Vagina (tissue), 2 donors: Measurements from ENCODE around the gene PEX1. TPM values are rescaled to one million over a fixed set of nuclear protein-coding genes. Genes with fewer than 3 reads are reported as not detected.
"Not testable (repeated sequence)": the region's sequence is repeated elsewhere in the genome, so short reads cannot be mapped to it uniquely, and the experiment has no call there.

Source experiments
- DNase-seq, 2 donors: peaks; one replicate each; pipeline ENCODE4 v3.0.0-alpha.2; 2017; ENCODE audit errors: extremely low spot score in 2 of 2
- H3K27ac ChIP-seq: fragments of 200-600 bp; sonication (generic); one replicate; pipeline ENCODE4 v1.5.1; 2019
- H3K27me3 ChIP-seq: fragments of 200-600 bp; sonication (generic); one replicate; pipeline ENCODE4 v1.5.1; 2019
- H3K36me3 ChIP-seq, 2 donors: fragments of 200-600 bp; sonication (generic); one replicate each; pipeline ENCODE4 v1.5.1; 2017 to 2019
- H3K4me1 ChIP-seq: fragments of 200-600 bp; sonication (generic); one replicate; pipeline ENCODE4 v1.5.1; 2019
- H3K4me3 ChIP-seq, 2 donors: fragments of 200-600 bp; sonication (generic); 1 replicate in 1 of 2; 2 replicates in 1 of 2; pipeline ENCODE4 v1.5.1; 2016 to 2019
- H3K9me3 ChIP-seq: fragments of 200-600 bp; sonication (generic); one replicate; pipeline ENCODE4 v1.5.1; 2019
- POLR2A ChIP-seq, 2 donors: fragments of 450-650 bp; IDR thresholded peaks; one replicate each; pipeline ENCODE4 v1.6.1; 2017; ENCODE audit warnings: antibody characterized with exemption in 2 of 2, mild to moderate bottlenecking in 2 of 2, moderate library complexity in 2 of 2
- POLR2AphosphoS5 ChIP-seq, 2 donors: sonication (generic); formaldehyde crosslinking; IDR thresholded peaks; one replicate each; pipeline ENCODE4 v1.9.0; 2017; ENCODE audit warnings: antibody characterized with exemption in 2 of 2, mild to moderate bottlenecking in 2 of 2, low read depth in 1 of 2; ENCODE audit not compliant: insufficient read depth in 1 of 2
- intact Hi-C: fragments of 100-400 bp; cut with DNase I; formaldehyde crosslinking; loops from one replicate; pipeline ENCODE4 v1.15.1; 2023
- total RNA-seq: library from RNA; depleted of rRNA; stranded (reverse); fragments of >200 nt; gene quantifications from one replicate; pipeline ENCODE4 v1.2.3, GENCODE V29; 2016
- TF ChIP-seq, protein P1 (sequence below), 3 experiments: fragments of 450-650 bp in 2 of 3; fragments of 200-600 bp in 1 of 3; sonication (generic) in 1 of 3; IDR thresholded peaks; one replicate each; pipeline ENCODE4 v1.5.1; 2017 to 2019; ENCODE audit warnings: antibody characterized with exemption in 3 of 3, mild to moderate bottlenecking in 2 of 3, moderate library complexity in 2 of 3

Gene PEX1
- total RNA-seq, 1 donor from 2014 or later, result 20.4 TPM

DNA sequence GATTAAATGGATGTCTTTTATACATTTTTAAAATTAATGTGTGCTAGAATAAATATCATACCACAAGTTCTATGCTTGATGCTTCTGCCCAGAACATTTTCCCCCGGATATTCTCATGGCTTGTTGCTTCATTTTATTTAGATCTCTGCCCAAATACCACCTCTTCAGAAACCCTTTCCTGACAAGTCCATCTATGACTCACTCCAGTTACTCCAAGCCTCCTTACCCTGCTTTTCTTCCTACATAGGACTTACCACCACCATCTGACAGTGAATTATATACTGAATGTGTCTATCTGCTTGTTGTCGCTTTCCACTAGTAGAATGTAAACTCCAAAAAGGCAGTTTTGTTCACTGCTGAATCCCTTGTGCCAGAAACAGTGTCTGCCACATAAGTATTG, 31.4 kb downstream of the PEX1 start:
- TF ChIP-seq, protein P1, sequence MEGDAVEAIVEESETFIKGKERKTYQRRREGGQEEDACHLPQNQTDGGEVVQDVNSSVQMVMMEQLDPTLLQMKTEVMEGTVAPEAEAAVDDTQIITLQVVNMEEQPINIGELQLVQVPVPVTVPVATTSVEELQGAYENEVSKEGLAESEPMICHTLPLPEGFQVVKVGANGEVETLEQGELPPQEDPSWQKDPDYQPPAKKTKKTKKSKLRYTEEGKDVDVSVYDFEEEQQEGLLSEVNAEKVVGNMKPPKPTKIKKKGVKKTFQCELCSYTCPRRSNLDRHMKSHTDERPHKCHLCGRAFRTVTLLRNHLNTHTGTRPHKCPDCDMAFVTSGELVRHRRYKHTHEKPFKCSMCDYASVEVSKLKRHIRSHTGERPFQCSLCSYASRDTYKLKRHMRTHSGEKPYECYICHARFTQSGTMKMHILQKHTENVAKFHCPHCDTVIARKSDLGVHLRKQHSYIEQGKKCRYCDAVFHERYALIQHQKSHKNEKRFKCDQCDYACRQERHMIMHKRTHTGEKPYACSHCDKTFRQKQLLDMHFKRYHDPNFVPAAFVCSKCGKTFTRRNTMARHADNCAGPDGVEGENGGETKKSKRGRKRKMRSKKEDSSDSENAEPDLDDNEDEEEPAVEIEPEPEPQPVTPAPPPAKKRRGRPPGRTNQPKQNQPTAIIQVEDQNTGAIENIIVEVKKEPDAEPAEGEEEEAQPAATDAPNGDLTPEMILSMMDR (IDR thresholded peaks at IDR 0.05), result no peak
- TF ChIP-seq POLR2AphosphoS5 (IDR thresholded peaks at IDR 0.05; ENCODE audit: insufficient read depth in 1 of 2, low read depth in 1 of 2), result no peak
- no peak for TF ChIP-seq POLR2A (IDR thresholded peaks at IDR 0.05)
- no peaks in the 10 kb centered on the region for H3K27me3 ChIP-seq
- no peaks in the 10 kb centered on the region for H3K4me1 ChIP-seq
- no peaks in the 10 kb centered on the region for H3K9me3 ChIP-seq
- H3K27ac ChIP-seq, result no peak overlapping the region
- no peak for DNase-seq
- H3K4me3 ChIP-seq, result no peak overlapping the region
- H3K36me3 ChIP-seq, result peaks cover 0 to 47% of the 10 kb centered on the region in 2 donors
- intact Hi-C loops, result no loop called here

DNA sequence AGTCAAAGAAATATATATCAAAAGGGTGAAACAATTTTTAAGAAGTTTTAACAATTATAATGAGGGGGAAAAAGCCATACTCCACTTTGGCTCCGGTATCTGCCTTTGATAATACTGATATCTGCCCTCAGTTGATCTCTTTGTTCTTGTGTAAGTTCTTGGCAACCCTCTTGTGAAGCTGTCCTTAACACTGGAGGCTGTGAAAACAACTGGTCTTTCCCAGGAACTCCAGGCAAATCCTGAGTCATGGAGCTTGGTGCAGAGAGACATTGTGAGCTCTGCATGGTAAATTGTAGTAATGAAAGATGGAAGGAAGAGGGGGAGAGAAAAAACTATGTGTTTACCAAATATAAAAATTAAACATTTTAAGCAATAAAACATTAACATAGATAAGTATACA, 38.7 kb downstream of the PEX1 start:
- Histone ChIP-seq H3K27ac (no peak overlapping the region), H3K9me3 (no peaks in the 10 kb centered on the region), H3K4me3 (no peak overlapping the region), H3K36me3 (peaks cover 0 to 67% of the 10 kb centered on the region in 2 donors), H3K4me1 (no peaks in the 10 kb centered on the region), H3K27me3 (no peaks in the 10 kb centered on the region)
- intact Hi-C loops, result no loop called here
- no peak for TF ChIP-seq POLR2AphosphoS5 (IDR thresholded peaks at IDR 0.05; ENCODE audit: insufficient read depth in 1 of 2, low read depth in 1 of 2)
- TF ChIP-seq, protein P1 (IDR thresholded peaks at IDR 0.05), result no peak
- DNase-seq, result no peak

DNA sequence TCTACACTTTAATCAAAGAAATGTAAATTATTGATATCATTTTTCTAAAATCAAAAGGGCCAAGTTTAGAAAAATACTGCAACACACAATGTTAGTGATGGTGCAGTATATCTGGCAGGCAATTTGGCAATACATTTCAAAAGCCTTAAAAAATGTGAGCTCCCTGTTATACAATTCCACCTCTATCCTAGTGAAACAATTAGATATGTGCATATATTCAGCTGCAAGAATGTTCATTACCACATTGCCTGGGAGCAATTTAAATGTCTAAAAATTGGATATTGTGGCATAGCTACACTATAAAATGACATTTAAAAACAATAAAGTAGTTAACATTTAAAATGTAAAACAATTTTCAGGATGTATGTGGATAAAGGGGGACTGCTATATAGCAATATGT, 40.5 kb downstream of the PEX1 start:
- no peak overlapping the region for H3K4me3 ChIP-seq
- H3K27me3 ChIP-seq, result no peaks in the 10 kb centered on the region
- no peak overlapping the region for H3K27ac ChIP-seq
- H3K36me3 ChIP-seq, result peaks cover 0 to 57% of the 10 kb centered on the region in 2 donors
- H3K9me3 ChIP-seq, result no peaks in the 10 kb centered on the region
- no peak for DNase-seq
- TF ChIP-seq POLR2AphosphoS5 (IDR thresholded peaks at IDR 0.05; ENCODE audit: insufficient read depth in 1 of 2, low read depth in 1 of 2) (no peak), POLR2A (IDR thresholded peaks at IDR 0.05) (no peak)
- TF ChIP-seq, protein P1 (IDR thresholded peaks at IDR 0.05), result no peak
- no peaks in the 10 kb centered on the region for H3K4me1 ChIP-seq
- intact Hi-C loops, result no loop called here

DNA sequence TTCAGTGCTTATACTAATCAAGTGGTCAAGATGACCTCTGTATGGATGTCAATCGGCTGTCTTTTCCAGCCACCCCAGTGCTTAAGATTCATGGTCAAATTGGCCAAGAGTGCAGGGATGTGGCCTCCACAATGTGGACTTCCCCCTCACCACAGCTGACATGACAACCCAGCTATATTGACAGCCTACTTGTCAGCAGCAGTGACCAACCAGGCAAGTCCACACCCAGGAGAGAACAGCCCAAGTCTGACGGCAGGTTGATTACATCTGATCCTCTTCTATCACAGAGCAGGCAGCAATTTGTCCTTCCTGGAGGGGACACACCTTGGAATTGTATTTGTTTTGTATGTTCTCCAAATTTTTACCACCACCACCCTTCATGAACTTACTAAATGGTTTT, 42.3 kb downstream of the PEX1 start:
- no peak overlapping the region for H3K4me3 ChIP-seq
- TF ChIP-seq, protein P1 (IDR thresholded peaks at IDR 0.05), result no peak
- TF ChIP-seq POLR2A (IDR thresholded peaks at IDR 0.05) (no peak), POLR2AphosphoS5 (IDR thresholded peaks at IDR 0.05; ENCODE audit: insufficient read depth in 1 of 2, low read depth in 1 of 2) (no peak)
- DNase-seq, result no peak
- intact Hi-C loops, result no loop called here
- no peaks in the 10 kb centered on the region for H3K4me1 ChIP-seq
- H3K9me3 ChIP-seq, result no peaks in the 10 kb centered on the region
- H3K27ac ChIP-seq, result no peak overlapping the region
- no peaks in the 10 kb centered on the region for H3K27me3 ChIP-seq
- peaks cover 0 to 38% of the 10 kb centered on the region in 2 donors for H3K36me3 ChIP-seq

DNA sequence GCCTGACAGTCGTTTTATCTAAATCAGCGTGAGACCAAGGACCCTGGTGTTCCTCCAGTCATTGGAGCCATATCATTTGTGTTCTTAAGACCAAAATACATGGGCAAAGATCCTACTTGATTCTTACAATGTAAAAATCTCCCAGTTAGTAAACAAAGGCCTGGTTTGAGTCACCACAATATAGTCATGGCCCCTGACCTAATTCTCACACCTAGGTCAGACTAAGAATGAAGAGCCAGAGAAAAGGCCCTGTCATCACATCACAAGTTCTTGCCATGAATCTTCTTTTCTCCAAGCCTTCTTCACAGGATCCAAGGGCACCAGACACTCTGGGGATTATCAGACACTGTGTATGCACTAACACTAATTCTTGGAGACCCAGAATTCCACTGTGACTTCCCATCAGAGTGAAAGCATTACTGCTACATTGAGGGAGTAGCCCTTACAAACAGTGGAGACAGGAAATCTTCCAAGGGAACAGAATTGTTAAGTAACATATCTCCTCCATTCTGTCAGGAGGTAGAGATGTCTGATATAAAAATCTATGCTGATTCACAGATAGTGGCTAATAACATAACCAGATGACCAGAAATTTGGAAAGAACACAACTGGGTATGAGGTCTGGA, 42.9 kb downstream of the PEX1 start:
- no peak for DNase-seq
- no peak for TF ChIP-seq POLR2AphosphoS5 (IDR thresholded peaks at IDR 0.05; ENCODE audit: insufficient read depth in 1 of 2, low read depth in 1 of 2)
- Histone ChIP-seq H3K27ac (no peak overlapping the region), H3K4me1 (no peaks in the 10 kb centered on the region), H3K36me3 (peaks cover 0 to 34% of the 10 kb centered on the region in 2 donors), H3K9me3 (no peaks in the 10 kb centered on the region), H3K4me3 (no peak overlapping the region), H3K27me3 (no peaks in the 10 kb centered on the region)
- intact Hi-C loops, result no loop called here

DNA sequence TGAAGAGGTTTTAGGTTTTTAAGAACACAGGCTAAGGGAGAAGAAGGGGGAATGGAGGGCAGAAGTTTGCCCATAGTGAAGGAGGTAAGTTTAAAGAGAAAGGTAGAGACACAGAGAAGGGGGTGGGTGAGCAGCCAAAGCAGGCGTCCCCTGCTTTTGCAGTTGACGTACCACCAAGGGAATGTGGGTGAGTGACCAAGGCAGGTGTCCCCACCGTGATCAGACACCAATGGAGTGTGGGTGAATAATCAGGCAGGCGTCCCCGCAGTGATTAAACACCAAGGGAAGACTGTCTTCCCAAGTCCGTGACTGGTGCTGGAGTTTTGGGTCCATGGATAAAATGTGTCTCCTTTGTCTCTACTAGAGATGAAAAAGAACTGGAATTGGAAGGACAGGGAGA, 44.1 kb downstream of the PEX1 start:
- H3K4me3 ChIP-seq, H3K27ac ChIP-seq, H3K4me1 ChIP-seq, DNase-seq, H3K27me3 ChIP-seq, H3K9me3 ChIP-seq, intact Hi-C loops: not testable (repeated sequence)
- H3K36me3 ChIP-seq, result peaks cover 0 to 28% of the 10 kb centered on the region in 2 donors

DNA sequence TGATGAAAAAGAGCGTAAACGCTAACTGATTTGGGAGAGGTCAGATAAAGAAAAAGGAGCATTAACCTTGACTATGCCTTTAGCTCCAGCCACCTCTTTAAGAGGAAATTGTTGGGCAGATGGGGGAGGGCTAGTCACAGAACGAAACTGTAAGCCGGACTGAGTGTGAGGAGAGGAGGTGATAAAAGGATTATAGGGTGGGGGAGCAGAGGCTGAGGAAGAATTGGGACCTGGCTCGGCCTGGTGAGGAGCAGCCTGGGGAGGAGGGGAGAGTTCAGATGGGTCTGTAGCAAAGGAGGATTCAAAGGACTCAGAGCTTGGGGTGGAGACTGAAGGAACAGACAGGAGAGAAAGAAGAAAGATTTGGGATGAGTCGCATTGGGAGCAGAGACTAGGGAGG, 44.7 kb downstream of the PEX1 start:
- peaks cover 0 to 24% of the 10 kb centered on the region in 2 donors for H3K36me3 ChIP-seq
- H3K27ac ChIP-seq, DNase-seq, H3K4me3 ChIP-seq, intact Hi-C loops, H3K27me3 ChIP-seq, H3K9me3 ChIP-seq, H3K4me1 ChIP-seq: not testable (repeated sequence)

DNA sequence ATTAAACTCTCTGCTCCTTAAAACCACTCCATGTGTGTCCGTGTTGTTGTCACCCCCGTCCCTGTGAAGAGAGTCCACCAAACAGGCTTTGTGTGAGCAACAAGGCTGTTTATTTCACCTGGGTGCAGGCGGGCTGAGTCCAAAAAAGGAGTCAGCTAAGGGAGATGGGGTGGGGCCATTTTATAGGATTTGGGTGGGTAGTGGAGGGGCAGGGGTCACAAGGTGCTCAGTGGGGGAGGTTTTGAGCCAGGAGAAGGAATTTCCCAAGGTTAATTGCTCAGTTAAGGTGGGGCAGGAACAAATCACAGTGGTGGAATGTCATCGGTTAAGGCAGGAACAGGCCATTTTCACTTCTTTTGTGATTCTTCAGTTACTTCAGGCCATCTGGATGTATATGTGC, 49.2 kb downstream of the PEX1 start:
- H3K27me3 ChIP-seq, H3K4me3 ChIP-seq, DNase-seq, H3K4me1 ChIP-seq, H3K27ac ChIP-seq, H3K9me3 ChIP-seq, H3K36me3 ChIP-seq, intact Hi-C loops: not testable (repeated sequence)
